Ectodermal cell (in vitro differentiated cells): Measurements from ENCODE around the gene ZNG1A. TPM values are rescaled to one million over a fixed set of nuclear protein-coding genes. Genes with fewer than 3 reads are reported as not detected.
"Not testable (repeated sequence)": the region's sequence is repeated elsewhere in the genome, so short reads cannot be mapped to it uniquely, and the experiment has no call there.

Experiments used
- H3K27ac ChIP-seq: 2 replicates; pipeline ENCODE4 v1.7.0; 2013; ENCODE audit warnings: mild to moderate bottlenecking, low read depth, low read length; ENCODE audit not compliant: insufficient read depth, poor library complexity, severe bottlenecking
- H3K27me3 ChIP-seq: 2 replicates; pipeline ENCODE4 v1.7.0; 2013; ENCODE audit warnings: mild to moderate bottlenecking, low read length; ENCODE audit not compliant: insufficient read depth, control insufficient read depth, poor library complexity, severe bottlenecking
- H3K36me3 ChIP-seq: one replicate; pipeline ENCODE4 v1.7.0; 2013; ENCODE audit warnings: low read length; ENCODE audit not compliant: control insufficient read depth, insufficient read depth
- H3K4me1 ChIP-seq: one replicate; pipeline ENCODE4 v1.7.0; 2013; ENCODE audit warnings: low read length; ENCODE audit not compliant: control insufficient read depth, insufficient read depth
- H3K4me3 ChIP-seq: 2 replicates; pipeline ENCODE4 v1.7.0; 2013; ENCODE audit warnings: low read depth, low read length, control low read depth; ENCODE audit not compliant: insufficient read depth
- H3K9me3 ChIP-seq: 2 replicates; pipeline ENCODE4 v1.7.0; 2013; ENCODE audit warnings: mild to moderate bottlenecking, low read length, moderate library complexity; ENCODE audit not compliant: control insufficient read depth
- WGBS, 2 experiments: methylation state at CpG; one replicate each; pipeline ENCODE4 v1.1.7; 2013; ENCODE audit warnings: missing lambda C conversion rate in 2 of 2; 5-methylcytosine and 5-hydroxymethylcytosine counted together
- polyA plus RNA-seq, 4 experiments: library from polyadenylated mRNA; stranded (reverse); fragments of 50-300 nt; gene quantifications; one replicate each; pipeline ENCODE4 v1.2.3, GENCODE V29; 2013

Gene ZNG1A
- polyA plus RNA-seq (2013, experiment 1 of 4), result 71.1 TPM
- 79.2 TPM for polyA plus RNA-seq (2013, experiment 2 of 4)
- polyA plus RNA-seq (2013, experiment 3 of 4), result 51.6 TPM
- 53.5 TPM for polyA plus RNA-seq (2013, experiment 4 of 4)

DNA sequence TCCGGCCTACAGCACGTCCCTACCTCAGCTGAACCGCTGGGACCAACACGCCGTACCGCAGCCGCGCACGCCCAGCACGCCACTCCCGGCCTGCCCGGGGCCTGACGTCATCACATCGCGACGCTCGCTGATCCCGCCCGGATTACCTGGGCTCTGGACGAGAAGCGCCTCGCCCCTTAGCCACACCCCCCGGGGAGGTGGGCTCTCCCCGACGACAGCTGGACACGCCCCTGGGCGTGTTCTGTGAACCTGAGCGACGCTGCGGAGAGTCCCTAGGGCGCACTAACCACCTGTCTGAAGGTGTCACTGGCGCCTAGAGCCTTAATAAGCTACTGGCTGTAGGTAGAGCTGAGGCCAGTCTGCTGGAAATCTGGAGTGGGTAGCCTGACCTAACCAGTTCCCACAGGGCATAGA, at the start of gene ZNG1A:
TSS of gene ZNG1A (minus strand) at position 87 of the 414 bp plus-strand sequence. CDS start 87 bp downstream, outside the sequence.
- H3K4me1 ChIP-seq, H3K27ac ChIP-seq, H3K36me3 ChIP-seq, H3K9me3 ChIP-seq, H3K27me3 ChIP-seq: not testable (repeated sequence)
- peak within 1 kb of the TSS; percentile 46 for H3K4me3 ChIP-seq
- WGBS, 2 experiments, result 0% methylated on average over 18 to 20 of the region's 32 CpGs

GRCh38 chr9:227860-228259, 49.0 kb upstream of the ZNG1A start:
- Histone ChIP-seq H3K4me1 (no peaks in the 10 kb centered on the region), H3K36me3 (no peaks in the 10 kb centered on the region)
- 95 to 97% methylated on average over 3 of the region's 3 CpGs for WGBS, 2 experiments

DNA sequence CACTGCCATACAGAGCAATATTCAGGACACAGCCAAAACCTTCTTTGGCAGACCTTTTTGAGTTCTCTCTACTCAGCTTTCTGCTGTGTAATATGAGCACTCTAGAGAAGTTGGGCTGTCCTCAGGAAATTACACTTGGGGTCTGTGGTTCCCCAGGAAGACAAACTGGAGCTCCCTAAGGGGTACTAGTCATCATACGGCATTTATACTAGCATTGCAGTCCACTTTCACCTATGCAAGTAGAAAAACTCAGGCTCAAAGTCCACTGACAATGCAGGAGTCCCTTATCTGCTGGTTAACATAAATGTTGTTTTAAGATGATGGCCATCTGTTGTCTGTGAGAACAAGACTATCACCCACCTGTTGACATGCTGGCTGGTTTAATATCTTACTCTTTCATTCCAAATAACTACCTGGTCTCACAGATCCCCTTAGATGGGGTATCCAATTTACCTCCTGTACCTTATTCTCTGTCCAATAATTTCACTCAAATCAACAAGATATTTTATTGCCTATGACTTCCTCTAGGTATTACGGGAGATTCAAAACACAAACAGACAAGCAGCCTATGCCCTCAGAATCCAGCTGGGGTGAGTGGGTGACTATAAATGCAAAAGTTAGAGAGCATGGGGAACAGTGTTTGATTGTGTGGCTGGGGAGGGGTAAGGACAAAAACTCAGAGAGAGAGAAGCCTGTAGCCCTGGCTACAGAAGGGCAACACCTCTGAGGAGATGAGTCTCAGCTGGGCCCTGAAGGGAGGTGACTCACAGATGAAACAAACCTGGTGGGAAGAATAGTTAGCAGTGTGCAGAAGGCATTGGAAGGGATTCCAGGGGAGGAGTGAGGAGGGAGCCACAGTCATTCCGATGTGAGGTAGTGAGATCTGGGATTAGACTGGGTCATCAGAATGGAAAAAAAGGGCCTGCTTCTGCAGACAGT, 46.0 kb upstream of the ZNG1A start:
- no peaks in the 10 kb centered on the region for H3K9me3 ChIP-seq
- H3K4me3 ChIP-seq, result no peak overlapping the region
- WGBS, 2 experiments, result 86 to 89% methylated on average over 3 of the region's 3 CpGs
- no peak overlapping the region for H3K27ac ChIP-seq
- no peaks in the 10 kb centered on the region for H3K27me3 ChIP-seq
- H3K4me1 ChIP-seq, result no peaks in the 10 kb centered on the region
- H3K36me3 ChIP-seq, result no peaks in the 10 kb centered on the region

More at GRCh38 chr9:227860-228259, 49.0 kb upstream of the ZNG1A start:
- Histone ChIP-seq H3K27me3 (no peaks in the 10 kb centered on the region), H3K9me3 (no peaks in the 10 kb centered on the region), H3K4me3 (no peak overlapping the region), H3K27ac (no peak overlapping the region)

DNA sequence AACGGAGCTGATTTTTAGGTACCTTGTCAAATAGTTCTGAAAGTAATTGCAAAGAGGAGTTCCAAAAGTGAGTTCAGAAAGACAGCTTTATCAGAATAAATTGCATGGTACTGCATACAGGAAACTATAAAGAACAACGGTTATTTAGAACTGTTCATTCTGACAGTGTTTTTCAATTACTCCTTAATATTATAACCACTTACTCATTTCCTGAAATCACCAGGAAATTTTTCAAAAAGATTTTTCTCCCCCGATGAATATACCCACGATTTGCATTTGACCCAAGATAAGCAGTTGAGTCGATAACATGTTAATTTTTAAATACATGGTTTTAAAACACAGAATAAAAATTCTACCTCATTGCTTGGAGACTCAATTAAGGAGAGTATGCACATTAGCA, 45.2 kb upstream of the ZNG1A start:
- Histone ChIP-seq H3K4me1 (no peaks in the 10 kb centered on the region), H3K4me3 (no peak overlapping the region), H3K27ac (no peak overlapping the region), H3K27me3 (no peaks in the 10 kb centered on the region), H3K36me3 (no peaks in the 10 kb centered on the region), H3K9me3 (no peaks in the 10 kb centered on the region)
- 98% methylated on average over 4 to 5 of the region's 5 CpGs for WGBS, 2 experiments

DNA sequence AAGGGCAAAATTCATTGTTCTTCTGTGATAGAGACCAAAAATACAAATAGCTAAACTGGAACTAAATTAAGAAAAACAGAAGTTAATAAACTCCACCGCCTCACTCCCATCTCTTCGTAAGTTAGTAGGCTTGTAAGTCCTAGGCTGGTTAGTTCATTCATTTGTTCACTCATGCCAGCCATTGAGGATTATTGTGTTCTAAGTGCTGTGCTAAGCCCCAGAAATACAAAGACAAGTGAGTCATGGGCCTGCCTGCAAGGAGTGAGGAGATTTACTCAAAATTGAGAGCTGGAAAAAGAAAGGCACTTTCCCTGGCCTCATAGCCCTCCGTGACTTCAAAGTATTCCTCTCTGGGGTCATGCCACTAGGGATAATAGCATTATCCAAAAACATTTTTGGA, 44.3 kb upstream of the ZNG1A start:
- no peaks in the 10 kb centered on the region for H3K9me3 ChIP-seq
- WGBS, 2 experiments, result 50 to 68% methylated on average over 1 to 3 of the region's 3 CpGs
- H3K36me3 ChIP-seq, result no peaks in the 10 kb centered on the region
- H3K27ac ChIP-seq, result peak overlapping the region; percentile 9
- H3K4me3 ChIP-seq, result no peak overlapping the region
- H3K27me3 ChIP-seq, result no peaks in the 10 kb centered on the region
- no peaks in the 10 kb centered on the region for H3K4me1 ChIP-seq

DNA sequence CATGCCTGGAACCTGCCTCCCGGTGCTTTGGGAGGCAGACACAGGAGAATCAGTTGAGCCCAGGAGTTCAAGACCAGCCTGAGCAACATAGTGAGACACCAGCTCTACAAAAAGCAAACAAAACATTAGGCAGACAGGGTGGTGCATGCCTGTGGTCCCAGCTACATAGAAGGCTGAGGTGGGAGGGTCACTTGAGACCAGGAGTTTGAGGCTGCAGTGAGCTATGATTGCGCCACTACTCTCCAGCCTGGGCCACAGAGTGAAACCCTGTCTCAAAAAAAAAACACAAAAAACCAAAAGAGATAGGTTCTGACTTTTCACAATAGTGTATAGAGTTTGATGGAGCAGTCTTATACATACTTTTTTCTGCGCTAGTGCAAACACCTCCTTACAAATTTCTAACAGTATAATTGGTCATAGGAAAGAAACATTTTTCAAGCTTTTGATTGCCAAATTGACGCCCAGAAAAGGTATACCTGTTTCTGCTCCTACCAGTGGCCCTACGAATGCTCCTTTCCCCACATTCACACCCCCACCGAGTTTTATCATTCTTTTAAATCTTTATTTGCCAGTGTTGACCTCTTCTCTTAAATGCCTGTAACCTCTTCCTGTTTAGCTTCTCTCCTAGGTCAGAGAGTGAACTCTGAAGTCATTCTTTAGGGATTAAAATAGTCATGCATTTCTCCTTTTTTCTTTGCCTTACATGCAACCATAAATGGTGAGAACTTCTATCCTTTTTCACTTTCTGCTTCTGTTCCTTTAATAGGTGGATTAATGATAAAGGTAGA, 43.3 kb upstream of the ZNG1A start:
- H3K36me3 ChIP-seq, result no peaks in the 10 kb centered on the region
- H3K4me3 ChIP-seq, result no peak overlapping the region
- no peaks in the 10 kb centered on the region for H3K9me3 ChIP-seq
- H3K27ac ChIP-seq, result no peak overlapping the region
- H3K4me1 ChIP-seq, result no peaks in the 10 kb centered on the region
- WGBS, 2 experiments, result 79 to 84% methylated on average over 6 of the region's 6 CpGs
- H3K27me3 ChIP-seq, result no peaks in the 10 kb centered on the region

GRCh38 chr9:219670-220365, 41.0 kb upstream of the ZNG1A start:
- Histone ChIP-seq H3K36me3 (no peaks in the 10 kb centered on the region), H3K9me3 (no peaks in the 10 kb centered on the region), H3K4me3 (no peak overlapping the region), H3K27ac (no peak overlapping the region), H3K27me3 (peaks cover 22% of the 10 kb centered on the region), H3K4me1 (no peaks in the 10 kb centered on the region)
- 90 to 95% methylated on average over 7 of the region's 7 CpGs for WGBS, 2 experiments

- H3K27me3 ChIP-seq, result peaks cover 30% of the 10 kb centered on the region
- H3K4me3 ChIP-seq, H3K27ac ChIP-seq, H3K36me3 ChIP-seq, H3K9me3 ChIP-seq, H3K4me1 ChIP-seq: not testable (repeated sequence)
- WGBS, 2 experiments, result 91% methylated on average over 7 of the region's 7 CpGs
Observed at GRCh38 chr9:219036-219435, 40.2 kb upstream of the ZNG1A start.

- no peaks in the 10 kb centered on the region for H3K9me3 ChIP-seq
- peaks cover 41% of the 10 kb centered on the region for H3K27me3 ChIP-seq
- H3K27ac ChIP-seq, result no peak overlapping the region
- H3K4me1 ChIP-seq, result no peaks in the 10 kb centered on the region
- WGBS, 2 experiments, result 94% methylated on average over 2 of the region's 2 CpGs; no CpG with 5 or more reads in 1 of the 2 experiments
- no peaks in the 10 kb centered on the region for H3K36me3 ChIP-seq
- no peak overlapping the region for H3K4me3 ChIP-seq
Observed at GRCh38 chr9:217950-218349, 39.1 kb upstream of the ZNG1A start.
